Calu3 (cell line): ENCODE data around the gene TMEM134. TPM values are rescaled to one million over a fixed set of nuclear protein-coding genes. Genes with fewer than 3 reads are reported as not detected.
A peak's percentile ranks its signal among the peaks of the same experiment; 100 is the strongest.

Experiments
- BruUV-seq: library from RNA; stranded (reverse); fragments of 400-500 nt; replicated peaks from 2 replicates; lab custom pipeline; 2021; lab: Mats Ljungman, UMichigan
- CTCF ChIA-PET: fragments of 300-600 bp; sonication (Branson Sonifier 250); formaldehyde crosslinking; loops from one replicate; lab custom pipeline; 2022; ENCODE audit warnings: antibody characterized with exemption; lab: Charles Lee
- DNase-seq: peaks from one replicate; pipeline ENCODE4 v3.0.0; 2022
- H3K27ac Mint-ChIP-seq: one replicate; pipeline ENCODE4 v1.8.0; 2022; ENCODE audit warnings: mixed read lengths; ENCODE audit not compliant: unreplicated experiment
- H3K27me3 Mint-ChIP-seq: one replicate; pipeline ENCODE4 v1.8.0; 2022; ENCODE audit warnings: mixed read lengths; ENCODE audit not compliant: unreplicated experiment
- H3K36me3 Mint-ChIP-seq: one replicate; pipeline ENCODE4 v1.8.0; 2022; ENCODE audit warnings: mild to moderate bottlenecking, moderate library complexity, mixed read lengths; ENCODE audit not compliant: insufficient read depth, unreplicated experiment
- H3K4me1 Mint-ChIP-seq: one replicate; pipeline ENCODE4 v1.8.0; 2022; ENCODE audit warnings: mild to moderate bottlenecking, low read depth, mixed read lengths; ENCODE audit not compliant: unreplicated experiment
- H3K4me3 Mint-ChIP-seq: one replicate; pipeline ENCODE4 v1.8.0; 2022; ENCODE audit warnings: mild to moderate bottlenecking, low read depth, moderate library complexity, mixed read lengths; ENCODE audit not compliant: unreplicated experiment
- H3K9me3 Mint-ChIP-seq: one replicate; pipeline ENCODE4 v1.8.0; 2022; ENCODE audit warnings: low read depth, mixed read lengths; ENCODE audit not compliant: unreplicated experiment
- CTCF ChIP-seq: fragments of 200-600 bp; IDR thresholded peaks from one replicate; pipeline ENCODE4 v1.8.0; 2022; ENCODE audit warnings: antibody characterized with exemption; ENCODE audit not compliant: unreplicated experiment
- intact Hi-C: fragments of 100-400 bp; cut with micrococcal nuclease; formaldehyde crosslinking; loops from one replicate; pipeline ENCODE4 v1.10.0; 2022; ENCODE audit not compliant: unreplicated experiment
- total RNA-seq: library from RNA; stranded (reverse); gene quantifications from 2 replicates; pipeline ENCODE4 v1.2.3, GENCODE V29; 2022

The TMEM134 gene
- total RNA-seq, 1 experiment from 2014 or later = 31.9 TPM

DNA sequence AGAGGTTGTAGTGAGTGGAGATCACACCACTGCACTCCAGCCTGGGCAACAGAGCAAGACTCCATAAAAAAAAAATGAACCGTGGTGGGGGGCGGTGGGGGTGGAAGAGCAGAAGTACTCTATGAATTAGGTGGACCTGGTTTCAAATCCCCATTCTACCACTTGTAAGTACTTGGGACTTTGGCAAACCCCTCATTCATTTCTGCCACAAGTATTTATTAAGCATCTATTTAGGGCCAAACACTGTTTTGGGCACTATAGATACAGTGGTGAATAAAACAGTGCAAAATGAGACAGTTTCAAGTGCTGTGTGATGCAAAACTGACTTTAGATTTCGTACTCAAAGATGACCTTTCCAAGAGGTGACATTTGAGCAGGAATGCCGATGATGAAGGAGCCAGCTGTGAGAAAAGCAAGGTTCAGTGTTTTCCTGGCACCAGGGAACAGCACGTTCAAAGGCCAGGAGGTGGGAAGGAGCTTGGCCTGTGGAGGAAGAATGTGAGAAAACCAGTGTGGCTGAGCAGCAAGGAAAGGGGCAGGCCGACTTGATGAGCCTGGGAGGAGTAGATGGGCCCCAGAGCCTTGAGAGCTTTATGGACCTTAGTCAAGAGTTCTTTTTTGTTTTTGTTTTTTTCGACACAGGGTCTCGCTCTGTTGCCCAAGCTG, 1.4 kb upstream of the TMEM134 start:
- Mint-ChIP-seq H3K4me1 (peaks cover 25% of the 10 kb centered on the region), H3K27me3 (peaks cover 10% of the 10 kb centered on the region), H3K27ac (peak overlapping the region; percentile 26), H3K36me3 (peaks cover 31% of the 10 kb centered on the region), H3K9me3 (no peaks in the 10 kb centered on the region), H3K4me3 (no peak overlapping the region)
- no peak for TF ChIP-seq CTCF
- intact Hi-C loops = no loop called here
- BruUV-seq = no TSS peak
- no peak for DNase-seq
- CTCF ChIA-PET = interaction anchor here (2.6 kb wide), 1 partner anchor 18 kb away, joined by 10 read pairs; the partner anchor contains the start of gene GPR152

DNA sequence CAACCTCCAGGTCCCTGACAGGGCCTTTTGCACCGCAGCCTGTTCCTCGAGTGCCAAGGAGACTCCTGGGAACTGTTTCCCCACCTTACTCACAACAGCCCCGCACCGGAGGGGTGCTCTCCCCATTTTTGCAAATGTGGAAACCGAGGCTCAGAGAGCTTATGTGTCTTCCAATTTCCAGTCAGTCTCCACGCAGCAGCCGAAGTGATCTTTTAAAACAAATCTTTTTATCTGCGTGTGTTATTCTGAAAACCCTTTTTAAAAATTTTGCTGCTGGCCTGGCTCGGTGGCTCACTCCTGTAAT, 409 bp upstream of the TMEM134 start:
- CTCF ChIA-PET = interaction anchor here (0.6 to 2.6 kb wide), 3 partner anchors 9 to 68 kb away, joined by 3 to 10 read pairs (median 4); partner anchors contain the start of genes GPR152 and PPP1CA
- intact Hi-C loops = no loop called here
- no peak for DNase-seq
- TF ChIP-seq CTCF = no peak
- BruUV-seq = no TSS peak
- H3K27ac Mint-ChIP-seq = no peak overlapping the region
- H3K4me1 Mint-ChIP-seq = peaks cover 32% of the 10 kb centered on the region
- peak overlapping the region; percentile 85 for H3K4me3 Mint-ChIP-seq
- H3K27me3 Mint-ChIP-seq = peaks cover 10% of the 10 kb centered on the region
- H3K9me3 Mint-ChIP-seq = no peaks in the 10 kb centered on the region
- H3K36me3 Mint-ChIP-seq = peaks cover 42% of the 10 kb centered on the region

GRCh38 chr11:67468456-67468758, 644 bp downstream of the TMEM134 start:
- no peak for TF ChIP-seq CTCF
- Mint-ChIP-seq H3K27me3 (peaks cover 10% of the 10 kb centered on the region), H3K4me3 (peak overlapping the region; percentile 85), H3K9me3 (no peaks in the 10 kb centered on the region), H3K36me3 (peaks cover 52% of the 10 kb centered on the region), H3K4me1 (peaks cover 42% of the 10 kb centered on the region), H3K27ac (peak overlapping the region; percentile 64)
- CTCF ChIA-PET = interaction anchor here (0.9 to 2.6 kb wide), 5 partner anchors 16 to 157 kb away, joined by 3 to 10 read pairs (median 4); partner anchors contain the start of genes GPR152 and PPP1CA
- DNase-seq = no peak
- BruUV-seq = no TSS peak
- intact Hi-C loops = no loop called here

- CTCF ChIA-PET = interaction anchor here (0.5 to 2.6 kb wide), 6 partner anchors 16 to 157 kb away, joined by 3 to 10 read pairs (median 4); partner anchors contain the start of genes GPR152 and PPP1CA
- intact Hi-C loops = no loop called here
- peak; percentile 86 for DNase-seq
- no TSS peak for BruUV-seq
- Mint-ChIP-seq H3K27me3 (peaks cover 10% of the 10 kb centered on the region), H3K36me3 (peaks cover 55% of the 10 kb centered on the region), H3K9me3 (no peaks in the 10 kb centered on the region), H3K27ac (peak overlapping the region; percentile 64), H3K4me1 (peaks cover 43% of the 10 kb centered on the region), H3K4me3 (peak overlapping the region; percentile 85)
- TF ChIP-seq CTCF = no peak
Observed at GRCh38 chr11:67468056-67468455, 995 bp downstream of the TMEM134 start.
